ENCODE measurements around the gene PPIF. TPM values are rescaled to one million over a fixed set of nuclear protein-coding genes. Genes with fewer than 3 reads are reported as not detected.

The PPIF gene
- total and polyA plus RNA-seq, 4 donors, result 22.2 to 84.3 (median 60.0) TPM

- WGBS, result 97% methylated on average over 11 of the region's 11 CpGs
- Histone ChIP-seq H3K36me3 (ENCODE audit: control insufficient read depth in 4 of 4, insufficient read depth in 3 of 4, low read depth in 1 of 4, low read length in 3 of 4) (peaks cover 26 to 62% (median 52%) of the 10 kb centered on the region in 4 donors), H3K9me3 (ENCODE audit: control insufficient read depth in 4 of 4, low read length in 3 of 4) (no peaks in the 10 kb centered on the region), H3K9ac (ENCODE audit: low read depth in 1 of 2, low read length in 2 of 2) (no peak overlapping the region), H3K4me3 (ENCODE audit: low read depth in 1 of 3, low read length in 3 of 3) (no peak overlapping the region), H3K27ac (ENCODE audit: low read depth in 1 of 2, low read length in 2 of 2) (no peak overlapping the region), H3K27me3 (ENCODE audit: control insufficient read depth in 4 of 4, insufficient read depth in 4 of 4, low read length in 3 of 4) (no peaks in the 10 kb centered on the region), H3K4me1 (ENCODE audit: control insufficient read depth in 4 of 4, insufficient read depth in 4 of 4, low read length in 3 of 4) (peaks cover 7 to 21% (median 8%) of the 10 kb centered on the region in 4 donors)
- no peak for TF ChIP-seq CTCF (IDR thresholded peaks at IDR 0.05; ENCODE audit: low read depth, low read length, missing input control)
- TF ChIP-seq ATF3 (IDR thresholded peaks at IDR 0.05), result no peak
- no peak for TF ChIP-seq JUND (IDR thresholded peaks at IDR 0.05)
- no peak for TF ChIP-seq GABPA (IDR thresholded peaks at IDR 0.05 in 1 of 2, conservative IDR thresholded peaks at IDR 0.05 in 1 of 2)
- TF ChIP-seq REST (IDR thresholded peaks at IDR 0.05), result no peak
- TF ChIP-seq RXRA (IDR thresholded peaks at IDR 0.05), result no peak
- TF ChIP-seq HNF4A (conservative IDR thresholded peaks at IDR 0.05), result no peak
- no peak for TF ChIP-seq TAF1 (conservative IDR thresholded peaks at IDR 0.05)
- TF ChIP-seq ZBTB33 (IDR thresholded peaks at IDR 0.05), result no peak
- TF ChIP-seq SP1 (IDR thresholded peaks at IDR 0.05), result no peak
- TF ChIP-seq HNF4G (IDR thresholded peaks at IDR 0.05), result no peak
- no peak for TF ChIP-seq NR2F2 (IDR thresholded peaks at IDR 0.05)
- no peak for TF ChIP-seq YY1 (IDR thresholded peaks at IDR 0.05)
- no peak for TF ChIP-seq RAD21 (IDR thresholded peaks at IDR 0.05)
- TF ChIP-seq FOXA1 (IDR thresholded peaks at IDR 0.05), result no peak
- no peak for TF ChIP-seq MAX (IDR thresholded peaks at IDR 0.05)
- no peak for TF ChIP-seq FOXA2 (IDR thresholded peaks at IDR 0.05)
- DNase-seq (ENCODE audit: low spot score), result peak; percentile 25
Observed at GRCh38 chr10:79352035-79352877, 5.0 kb downstream of the PPIF start.
